Vagina (tissue), 2 donors: ENCODE data around the gene FGF6. TPM values are rescaled to one million over a fixed set of nuclear protein-coding genes. Genes with fewer than 3 reads are reported as not detected.

Experiments used
- DNase-seq, 2 donors: peaks; one replicate each; pipeline ENCODE4 v3.0.0-alpha.2; 2017; ENCODE audit errors: extremely low spot score in 2 of 2
- H3K27ac ChIP-seq: fragments of 200-600 bp; sonication (generic); one replicate; pipeline ENCODE4 v1.5.1; 2019
- H3K27me3 ChIP-seq: fragments of 200-600 bp; sonication (generic); one replicate; pipeline ENCODE4 v1.5.1; 2019
- H3K36me3 ChIP-seq, 2 donors: fragments of 200-600 bp; sonication (generic); one replicate each; pipeline ENCODE4 v1.5.1; 2017 to 2019
- H3K4me1 ChIP-seq: fragments of 200-600 bp; sonication (generic); one replicate; pipeline ENCODE4 v1.5.1; 2019
- H3K4me3 ChIP-seq, 2 donors: fragments of 200-600 bp; sonication (generic); 1 replicate in 1 of 2; 2 replicates in 1 of 2; pipeline ENCODE4 v1.5.1; 2016 to 2019
- H3K9me3 ChIP-seq: fragments of 200-600 bp; sonication (generic); one replicate; pipeline ENCODE4 v1.5.1; 2019
- CTCF ChIP-seq, 3 experiments: fragments of 450-650 bp in 2 of 3; fragments of 200-600 bp in 1 of 3; sonication (generic) in 1 of 3; IDR thresholded peaks; one replicate each; pipeline ENCODE4 v1.5.1; 2017 to 2019; ENCODE audit warnings: antibody characterized with exemption in 3 of 3, mild to moderate bottlenecking in 2 of 3, moderate library complexity in 2 of 3
- POLR2A ChIP-seq, 2 donors: fragments of 450-650 bp; IDR thresholded peaks; one replicate each; pipeline ENCODE4 v1.6.1; 2017; ENCODE audit warnings: antibody characterized with exemption in 2 of 2, mild to moderate bottlenecking in 2 of 2, moderate library complexity in 2 of 2
- POLR2AphosphoS5 ChIP-seq, 2 donors: sonication (generic); formaldehyde crosslinking; IDR thresholded peaks; one replicate each; pipeline ENCODE4 v1.9.0; 2017; ENCODE audit warnings: antibody characterized with exemption in 2 of 2, mild to moderate bottlenecking in 2 of 2, low read depth in 1 of 2; ENCODE audit not compliant: insufficient read depth in 1 of 2
- intact Hi-C: fragments of 100-400 bp; cut with DNase I; formaldehyde crosslinking; loops from one replicate; pipeline ENCODE4 v1.15.1; 2023
- total RNA-seq: library from RNA; depleted of rRNA; stranded (reverse); fragments of >200 nt; gene quantifications from one replicate; pipeline ENCODE4 v1.2.3, GENCODE V29; 2016

The FGF6 gene
- not detected for total RNA-seq

GRCh38 chr12:4445156-4446101 lies at the start of gene FGF6:
FGF6 (minus strand) TSS chr12:4445815; CDS start chr12:4445570, 245 bp downstream.
- Histone ChIP-seq H3K4me1 (no peaks in the 10 kb centered on the region), H3K36me3 (no peaks in the 10 kb centered on the region), H3K27ac (no peak within 1 kb of the TSS), H3K9me3 (no peaks in the 10 kb centered on the region), H3K27me3 (no peaks in the 10 kb centered on the region), H3K4me3 (no peak within 1 kb of the TSS)
- intact Hi-C loops, result no loop called here
- TF ChIP-seq CTCF (IDR thresholded peaks at IDR 0.05), result no peak
- TF ChIP-seq POLR2AphosphoS5 (IDR thresholded peaks at IDR 0.05; ENCODE audit: insufficient read depth in 1 of 2, low read depth in 1 of 2), result no peak
- TF ChIP-seq POLR2A (IDR thresholded peaks at IDR 0.05), result no peak
- peak; percentile 75 to 81 for DNase-seq

GRCh38 chr12:4490973-4491372 lies 45.4 kb upstream of the FGF6 start:
- H3K4me1 ChIP-seq, result no peaks in the 10 kb centered on the region
- H3K4me3 ChIP-seq, result no peak overlapping the region
- H3K27ac ChIP-seq, result no peak overlapping the region
- no peaks in the 10 kb centered on the region for H3K27me3 ChIP-seq
- no peak for DNase-seq
- no peak for TF ChIP-seq POLR2AphosphoS5 (IDR thresholded peaks at IDR 0.05; ENCODE audit: insufficient read depth in 1 of 2, low read depth in 1 of 2)
- no peak for TF ChIP-seq POLR2A (IDR thresholded peaks at IDR 0.05)
- TF ChIP-seq CTCF (IDR thresholded peaks at IDR 0.05), result no peak
- intact Hi-C loops, result no loop called here
- H3K36me3 ChIP-seq, result peaks cover 0 to 24% of the 10 kb centered on the region in 2 donors
- no peaks in the 10 kb centered on the region for H3K9me3 ChIP-seq

- H3K27ac ChIP-seq, result no peak overlapping the region
- no peaks in the 10 kb centered on the region for H3K4me1 ChIP-seq
- peaks cover 0 to 17% of the 10 kb centered on the region in 2 donors for H3K36me3 ChIP-seq
- H3K9me3 ChIP-seq, result no peaks in the 10 kb centered on the region
- intact Hi-C loops, result no loop called here
- no peaks in the 10 kb centered on the region for H3K27me3 ChIP-seq
- TF ChIP-seq CTCF (IDR thresholded peaks at IDR 0.05) (no peak), POLR2A (IDR thresholded peaks at IDR 0.05) (no peak), POLR2AphosphoS5 (IDR thresholded peaks at IDR 0.05; ENCODE audit: insufficient read depth in 1 of 2, low read depth in 1 of 2) (no peak)
- DNase-seq, result no peak
- no peak overlapping the region for H3K4me3 ChIP-seq
Observed at GRCh38 chr12:4489556-4489955, 43.9 kb upstream of the FGF6 start.

- no peak for DNase-seq
- Histone ChIP-seq H3K36me3 (peaks cover 0 to 17% of the 10 kb centered on the region in 2 donors), H3K9me3 (no peaks in the 10 kb centered on the region), H3K27me3 (no peaks in the 10 kb centered on the region), H3K4me3 (no peak overlapping the region), H3K27ac (no peak overlapping the region), H3K4me1 (no peaks in the 10 kb centered on the region)
- TF ChIP-seq POLR2A (IDR thresholded peaks at IDR 0.05), result no peak
- TF ChIP-seq POLR2AphosphoS5 (IDR thresholded peaks at IDR 0.05; ENCODE audit: insufficient read depth in 1 of 2, low read depth in 1 of 2), result no peak
- TF ChIP-seq CTCF (IDR thresholded peaks at IDR 0.05), result no peak
- intact Hi-C loops, result no loop called here
Observed at GRCh38 chr12:4486980-4487379, 41.4 kb upstream of the FGF6 start.
